ENCODE measurements around the gene THRB.
"Not testable (repeated sequence)": the region's sequence is repeated elsewhere in the genome, so short reads cannot be mapped to it uniquely, and the experiment has no call there.

THRB gene

GRCh38 chr3:24100696-24101402 lies 393.8 kb downstream of the THRB start:
- DNase-seq (no peak), ATAC-seq (replicated peaks) (no peak)
- no peaks in the 10 kb centered on the region for H3K4me1 Mint-ChIP-seq (ENCODE audit: low read depth in 2 of 2)
- H3K9me3 Mint-ChIP-seq: no peaks in the 10 kb centered on the region
- no peak overlapping the region for H3K4me3 Mint-ChIP-seq
- peaks cover 0 to 5% of the 10 kb centered on the region in 2 donors for H3K27me3 Mint-ChIP-seq
- no peak overlapping the region for H3K27ac Mint-ChIP-seq
- H3K36me3 Mint-ChIP-seq (ENCODE audit: insufficient read depth): no peaks in the 10 kb centered on the region

- H3K36me3 Mint-ChIP-seq (ENCODE audit: insufficient read depth): no peaks in the 10 kb centered on the region
- H3K27me3 Mint-ChIP-seq: peaks cover 0 to 5% of the 10 kb centered on the region in 2 donors
- no peak overlapping the region for H3K4me3 Mint-ChIP-seq
- H3K4me1 Mint-ChIP-seq (ENCODE audit: low read depth in 2 of 2): no peaks in the 10 kb centered on the region
- no peak overlapping the region for H3K27ac Mint-ChIP-seq
- DNase-seq (no peak), ATAC-seq (replicated peaks) (no peak)
- peaks cover 0 to 2% of the 10 kb centered on the region in 2 donors for H3K9me3 Mint-ChIP-seq
These were observed 397.9 kb downstream of the THRB start for GRCh38 chr3:24096695-24097290.

GRCh38 chr3:24096271-24096670 lies 398.4 kb downstream of the THRB start:
- H3K4me3 Mint-ChIP-seq: no peak overlapping the region
- no peak overlapping the region for H3K27ac Mint-ChIP-seq
- H3K4me1 Mint-ChIP-seq (ENCODE audit: low read depth in 2 of 2): no peaks in the 10 kb centered on the region
- H3K9me3 Mint-ChIP-seq: peaks cover 0 to 2% of the 10 kb centered on the region in 2 donors
- no peaks in the 10 kb centered on the region for H3K36me3 Mint-ChIP-seq (ENCODE audit: insufficient read depth)
- peaks cover 0 to 5% of the 10 kb centered on the region in 2 donors for H3K27me3 Mint-ChIP-seq
- DNase-seq (no peak), ATAC-seq (replicated peaks) (no peak)

GRCh38 chr3:24094818-24095217 lies 399.8 kb downstream of the THRB start:
- DNase-seq; H3K36me3 Mint-ChIP-seq (ENCODE audit: insufficient read depth); H3K27me3 Mint-ChIP-seq; H3K27ac Mint-ChIP-seq; ATAC-seq (replicated peaks); H3K4me1 Mint-ChIP-seq (ENCODE audit: low read depth in 2 of 2); H3K4me3 Mint-ChIP-seq; H3K9me3 Mint-ChIP-seq: not testable (repeated sequence)

GRCh38 chr3:24088782-24089181 lies 405.9 kb downstream of the THRB start:
- ATAC-seq (replicated peaks) (no peak), DNase-seq (no peak)
- Mint-ChIP-seq H3K27me3 (peaks cover 0 to under 1% of the 10 kb centered on the region in 2 donors), H3K4me3 (no peak overlapping the region), H3K27ac (no peak overlapping the region), H3K9me3 (no peaks in the 10 kb centered on the region), H3K4me1 (ENCODE audit: low read depth in 2 of 2) (no peaks in the 10 kb centered on the region), H3K36me3 (ENCODE audit: insufficient read depth) (no peaks in the 10 kb centered on the region)

GRCh38 chr3:24087469-24087868 lies 407.2 kb downstream of the THRB start:
- no peak overlapping the region for H3K4me3 Mint-ChIP-seq
- DNase-seq: no peak
- no peaks in the 10 kb centered on the region for H3K36me3 Mint-ChIP-seq (ENCODE audit: insufficient read depth)
- H3K4me1 Mint-ChIP-seq (ENCODE audit: low read depth in 2 of 2): no peaks in the 10 kb centered on the region
- H3K27ac Mint-ChIP-seq: no peak overlapping the region
- H3K27me3 Mint-ChIP-seq: peaks cover 5 to 14% of the 10 kb centered on the region in 2 donors
- H3K9me3 Mint-ChIP-seq: no peaks in the 10 kb centered on the region
- no peak for ATAC-seq (replicated peaks)

GRCh38 chr3:24086617-24087404 lies 407.8 kb downstream of the THRB start:
- peaks cover 11 to 21% of the 10 kb centered on the region in 2 donors for H3K27me3 Mint-ChIP-seq
- no peak overlapping the region for H3K27ac Mint-ChIP-seq
- no peaks in the 10 kb centered on the region for H3K4me1 Mint-ChIP-seq (ENCODE audit: low read depth in 2 of 2)
- no peak for DNase-seq
- no peak overlapping the region for H3K4me3 Mint-ChIP-seq
- no peaks in the 10 kb centered on the region for H3K36me3 Mint-ChIP-seq (ENCODE audit: insufficient read depth)
- ATAC-seq (replicated peaks): no peak
- H3K9me3 Mint-ChIP-seq: no peaks in the 10 kb centered on the region

GRCh38 chr3:24086206-24086605 lies 408.4 kb downstream of the THRB start:
- Mint-ChIP-seq H3K4me3 (no peak overlapping the region), H3K9me3 (no peaks in the 10 kb centered on the region), H3K36me3 (ENCODE audit: insufficient read depth) (no peaks in the 10 kb centered on the region), H3K27me3 (peaks cover 11 to 21% of the 10 kb centered on the region in 2 donors), H3K27ac (no peak overlapping the region), H3K4me1 (ENCODE audit: low read depth in 2 of 2) (no peaks in the 10 kb centered on the region)
- ATAC-seq (replicated peaks) (no peak), DNase-seq (no peak)

- H3K9me3 Mint-ChIP-seq: no peaks in the 10 kb centered on the region
- H3K4me3 Mint-ChIP-seq: no peak overlapping the region
- ATAC-seq (replicated peaks) (no peak), DNase-seq (no peak)
- H3K36me3 Mint-ChIP-seq (ENCODE audit: insufficient read depth): no peaks in the 10 kb centered on the region
- no peaks in the 10 kb centered on the region for H3K4me1 Mint-ChIP-seq (ENCODE audit: low read depth in 2 of 2)
- H3K27ac Mint-ChIP-seq: no peak overlapping the region
- H3K27me3 Mint-ChIP-seq: peaks cover 0 to 5% of the 10 kb centered on the region in 2 donors
These were observed 422.5 kb downstream of the THRB start for GRCh38 chr3:24072193-24072592.

GRCh38 chr3:24069045-24069444 lies 425.6 kb downstream of the THRB start:
- no peak overlapping the region for H3K4me3 Mint-ChIP-seq
- no peak overlapping the region for H3K27ac Mint-ChIP-seq
- no peaks in the 10 kb centered on the region for H3K9me3 Mint-ChIP-seq
- no peaks in the 10 kb centered on the region for H3K4me1 Mint-ChIP-seq (ENCODE audit: low read depth in 2 of 2)
- no peaks in the 10 kb centered on the region for H3K27me3 Mint-ChIP-seq
- no peak for ATAC-seq (replicated peaks)
- no peak for DNase-seq
- H3K36me3 Mint-ChIP-seq (ENCODE audit: insufficient read depth): no peaks in the 10 kb centered on the region

- Mint-ChIP-seq H3K27me3 (no peaks in the 10 kb centered on the region), H3K9me3 (no peaks in the 10 kb centered on the region), H3K4me3 (no peak overlapping the region), H3K4me1 (ENCODE audit: low read depth in 2 of 2) (no peaks in the 10 kb centered on the region), H3K36me3 (ENCODE audit: insufficient read depth) (no peaks in the 10 kb centered on the region), H3K27ac (no peak overlapping the region)
- no peak for DNase-seq
- no peak for ATAC-seq (replicated peaks)
These were observed 427.2 kb downstream of the THRB start for GRCh38 chr3:24067483-24067882.
